T47D (cell line): ENCODE measurements around the gene DNAH17.
A peak's percentile ranks its signal among the peaks of the same experiment; 100 is the strongest.

Experiments used
- DNase-seq, 2 experiments: peaks; one replicate each; pipeline versions ENCODE4 v3.0.0 to v3.0.0-alpha.2; 2011 to 2012; ENCODE audit warnings: low read depth in 1 of 2, low spot score in 1 of 2
- JUND ChIP-seq: IDR thresholded peaks from 2 replicates; pipeline ENCODE4 v1.6.1; 2012; ENCODE audit warnings: low read depth
- in situ Hi-C: cut with HindIII; loops from 2 replicates; pipeline ENCODE4 v1.10.0; 2016; ENCODE audit warnings: low sequenced_read_pairs, low pct_unique_long_range_greater_than_20kb

Gene DNAH17

DNA sequence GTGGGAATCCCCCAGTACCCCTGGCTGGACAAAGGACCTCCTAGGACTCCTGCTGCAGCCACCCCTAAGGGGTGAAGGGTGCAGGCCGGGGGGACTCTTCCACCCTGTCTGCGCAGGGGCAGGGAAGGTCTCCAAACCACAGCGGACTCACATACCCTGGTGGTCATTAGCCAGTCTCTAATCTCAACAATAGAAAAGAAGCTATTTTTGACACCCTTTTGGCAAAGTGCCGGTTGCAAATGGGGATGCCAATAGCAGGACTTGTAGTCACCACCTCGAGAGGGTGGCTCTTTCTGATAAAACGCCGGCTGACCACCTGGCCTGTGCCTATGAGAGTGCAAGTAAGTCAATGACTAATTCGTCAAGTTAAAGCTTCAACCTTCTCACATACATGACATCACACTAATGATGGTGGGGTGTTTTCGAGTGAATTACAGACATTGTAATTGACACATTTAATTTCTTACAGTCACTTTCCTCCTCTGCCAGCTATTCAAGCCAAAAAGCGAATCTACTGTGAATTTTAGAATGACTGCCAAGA is 23.1 kb upstream of the DNAH17 start:
- no peak for TF ChIP-seq JUND
- no peak for DNase-seq
- in situ Hi-C loops = no loop called here

DNA sequence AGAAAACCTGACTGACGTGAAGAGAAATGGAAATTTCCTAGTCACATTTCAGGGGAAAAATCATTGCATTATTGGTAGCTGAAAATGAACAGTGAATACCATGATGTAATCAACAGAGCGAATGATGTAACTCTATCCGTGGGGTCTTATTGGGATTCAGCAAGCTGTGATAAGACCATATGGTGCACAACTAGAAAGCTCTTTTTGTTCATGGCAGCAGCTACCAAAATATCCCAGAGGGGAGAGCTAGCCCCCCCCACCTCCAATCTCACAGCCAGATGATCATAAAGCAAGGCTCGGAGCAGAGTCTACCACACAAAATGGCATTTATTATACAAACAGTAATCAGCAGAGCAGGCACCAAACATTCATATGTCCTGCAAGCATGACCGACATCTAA is 22.2 kb upstream of the DNAH17 start:
- DNase-seq = no peak
- TF ChIP-seq JUND = no peak
- in situ Hi-C loops = no loop called here

DNA sequence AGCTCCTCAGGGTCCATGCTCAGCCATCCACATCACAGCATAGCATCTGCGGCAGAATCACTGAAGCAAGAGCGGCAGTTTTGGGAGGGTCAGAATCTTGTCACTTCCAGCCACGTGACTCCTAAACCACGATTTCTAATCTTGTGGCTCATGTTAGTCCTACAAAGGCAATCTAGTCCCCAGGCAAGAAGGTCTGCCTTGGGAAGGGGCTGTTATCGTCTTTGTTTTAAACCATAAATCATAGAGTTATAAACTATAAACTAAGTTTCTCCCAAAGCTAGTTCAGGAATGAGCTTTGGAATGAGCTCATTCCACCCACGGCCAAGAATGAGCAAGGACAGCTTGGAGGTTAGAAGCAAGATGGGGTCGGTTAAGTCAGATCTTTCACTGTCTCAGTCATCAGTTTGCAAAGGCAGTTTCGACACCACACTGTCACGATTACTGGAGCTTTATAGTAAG is 20.8 kb upstream of the DNAH17 start:
- no peak for TF ChIP-seq JUND
- in situ Hi-C loops = no loop called here
- DNase-seq = no peak

- DNase-seq = peak in 1 of 2 experiments; percentile 24
- no peak for TF ChIP-seq JUND
- in situ Hi-C loops = no loop called here
Measured at GRCh38 chr17:78596871-78597764, 19.9 kb upstream of the DNAH17 start.

- in situ Hi-C loops = no loop called here
- no peak for DNase-seq
- no peak for TF ChIP-seq JUND
Measured at GRCh38 chr17:78595135-78595810, 18.1 kb upstream of the DNAH17 start.

GRCh38 chr17:78592991-78593329 is 15.8 kb upstream of the DNAH17 start:
- no peak for TF ChIP-seq JUND
- DNase-seq = no peak
- in situ Hi-C loops = no loop called here

DNA sequence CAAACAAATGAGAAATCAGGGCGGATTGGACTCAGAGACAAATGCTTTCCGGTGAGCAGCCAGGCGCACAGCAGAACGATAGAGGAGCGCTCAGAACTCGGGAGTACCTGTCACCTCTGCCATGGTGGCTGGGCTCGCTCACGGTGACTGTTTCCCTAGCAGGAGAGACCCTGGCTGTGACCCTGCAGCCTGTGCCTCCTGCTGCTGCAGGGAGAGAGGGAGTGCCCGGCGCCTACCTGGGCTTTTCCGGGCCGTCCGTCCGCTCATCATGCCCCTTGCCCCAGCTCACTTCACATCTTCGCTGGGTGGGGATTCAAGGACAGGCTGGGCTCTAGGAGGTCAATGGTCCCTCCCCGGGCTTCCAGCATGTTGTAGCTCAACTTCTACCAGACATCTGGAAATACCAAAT is 14.1 kb upstream of the DNAH17 start:
- DNase-seq = no peak
- no peak for TF ChIP-seq JUND
- in situ Hi-C loops = no loop called here

DNA sequence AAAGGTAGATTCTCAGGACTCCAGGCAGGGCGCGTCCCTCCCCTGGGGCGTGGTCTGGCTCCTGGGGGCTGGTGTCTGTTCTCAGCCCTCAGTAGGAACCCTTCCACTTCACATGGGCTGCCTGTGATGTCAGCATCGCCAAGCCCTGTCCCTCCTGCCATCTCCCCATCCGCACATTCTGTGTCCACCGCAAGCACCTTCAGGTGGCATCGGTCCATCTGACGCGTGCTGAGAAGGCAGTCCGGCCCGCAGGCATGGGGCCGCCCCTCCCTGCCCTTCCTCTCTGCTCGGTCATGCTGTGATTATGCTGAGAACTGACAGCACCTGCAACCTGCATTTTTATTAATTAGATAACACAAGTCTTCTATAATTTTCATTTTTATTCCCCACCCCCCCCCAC is 12.7 kb upstream of the DNAH17 start:
- DNase-seq = no peak
- no peak for TF ChIP-seq JUND
- in situ Hi-C loops = no loop called here

DNA sequence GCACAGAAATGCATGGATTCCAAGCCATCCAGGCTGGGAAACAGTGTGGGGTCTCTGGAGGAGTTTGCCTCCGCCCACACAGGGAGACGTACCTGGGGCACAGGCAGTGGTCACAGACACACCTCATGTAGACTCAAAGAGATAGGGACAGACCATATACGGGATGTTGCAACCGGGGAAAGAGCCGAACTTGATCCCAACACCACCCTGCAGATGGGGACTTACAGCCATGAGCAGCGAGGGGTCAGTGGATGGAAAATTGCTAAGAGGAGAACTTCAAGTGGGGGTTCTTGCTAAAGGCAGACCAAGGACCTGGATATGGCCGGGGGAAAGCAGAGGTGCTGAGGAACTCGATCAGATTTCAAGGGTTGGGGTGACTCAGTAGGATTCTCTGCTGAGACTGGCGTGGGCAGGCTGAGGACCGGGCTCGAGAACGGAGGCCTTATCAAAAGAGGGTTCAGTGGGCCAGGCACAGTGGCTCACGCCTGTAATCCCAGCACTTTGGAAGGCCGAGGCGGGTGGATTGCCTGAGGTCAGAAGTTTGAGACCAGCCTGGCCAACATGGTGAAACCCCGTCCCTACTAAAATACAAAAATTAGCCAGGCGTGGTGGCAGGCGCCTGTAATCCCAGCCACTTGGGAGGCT is 12.0 kb upstream of the DNAH17 start:
- DNase-seq = no peak
- in situ Hi-C loops = no loop called here
- no peak for TF ChIP-seq JUND

GRCh38 chr17:78588258-78589030 is 11.2 kb upstream of the DNAH17 start:
- in situ Hi-C loops = no loop called here
- DNase-seq = no peak
- no peak for TF ChIP-seq JUND

GRCh38 chr17:78585006-78585630 is 7.9 kb upstream of the DNAH17 start:
- in situ Hi-C loops = no loop called here
- TF ChIP-seq JUND = no peak
- DNase-seq = peak in 1 of 2 experiments; percentile 27

DNA sequence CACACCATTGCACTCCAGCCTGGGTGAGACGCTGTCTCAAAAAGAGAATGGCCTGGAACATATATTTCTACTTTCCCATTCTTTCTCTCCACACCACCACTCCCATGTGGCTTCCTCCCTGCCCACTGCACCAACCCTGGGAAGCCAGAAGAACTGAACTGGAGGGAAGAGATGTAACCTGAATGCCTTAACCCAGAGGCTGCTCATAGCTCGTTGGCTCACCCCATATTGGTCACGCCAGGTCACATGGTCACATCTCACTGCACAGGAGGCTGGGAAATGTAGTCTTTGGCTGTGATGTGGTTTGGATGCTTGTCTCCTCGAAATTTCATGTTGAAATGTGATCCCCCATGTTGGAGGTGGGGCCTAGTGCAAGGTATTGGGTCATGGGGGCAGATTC is 5.9 kb upstream of the DNAH17 start:
- no peak for TF ChIP-seq JUND
- in situ Hi-C loops = no loop called here
- DNase-seq = peak; percentile 71 to 76
